Endothelial cell of umbilical vein (primary cell): ENCODE data around the gene VIPR2. TPM values are rescaled to one million over a fixed set of nuclear protein-coding genes. Genes with fewer than 3 reads are reported as not detected.

Experiments
- BruUV-seq: library from RNA; stranded (reverse); fragments of 400-500 nt; replicated peaks from 2 replicates; lab custom pipeline; 2021; lab: Mats Ljungman, UMichigan
- CTCF ChIA-PET: fragments of 300-600, 350-600 bp; sonication (Branson Sonifier 250); formaldehyde crosslinking; loops from one replicate; lab custom pipeline; 2021; ENCODE audit warnings: antibody characterized with exemption, inconsistent platforms; lab: Charles Lee
- POLR2A ChIA-PET: fragments of 300-600, 350-600 bp; sonication (Branson Sonifier 250); formaldehyde crosslinking; loops from one replicate; lab custom pipeline; 2021; ENCODE audit warnings: antibody characterized with exemption, inconsistent platforms; lab: Charles Lee
- DNase-seq: peaks from one replicate; pipeline ENCODE4 v3.0.0-alpha.2; 2011; ENCODE audit warnings: low read depth, low spot score
- FAIRE-seq: peaks from 2 replicates; lab custom pipeline; 2011; peaks lifted over from hg19 to GRCh38; lab: Jason Lieb, UNC
- H2AFZ ChIP-seq: 2 replicates; pipeline ENCODE4 v1.6.0; 2012; ENCODE audit warnings: low read depth, low read length, control low read depth, inconsistent platforms
- H3K27ac ChIP-seq: 2 replicates; pipeline ENCODE4 v1.5.1; 2011; ENCODE audit warnings: low read depth, mild to moderate bottlenecking, control low read depth, low read length, moderate library complexity; ENCODE audit not compliant: insufficient read depth
- H3K27me3 ChIP-seq, 2 experiments: 2 replicates each; pipeline versions ENCODE4 v1.6.0 to v1.6.1; 2011; ENCODE audit warnings: low read length in 2 of 2, mixed read lengths in 1 of 2; ENCODE audit not compliant: control insufficient read depth in 2 of 2, insufficient read depth in 2 of 2
- H3K36me3 ChIP-seq, 2 experiments: 2 replicates in 1 of 2; 3 replicates in 1 of 2; pipeline ENCODE4 v1.5.1; 2011; ENCODE audit warnings: low read length in 2 of 2, mild to moderate bottlenecking in 1 of 2, moderate library complexity in 1 of 2; ENCODE audit not compliant: control insufficient read depth in 2 of 2, insufficient read depth in 2 of 2; ENCODE audit errors: extremely low read depth in 1 of 2
- H3K4me1 ChIP-seq: 3 replicates; pipeline ENCODE4 v1.5.1; 2011; ENCODE audit warnings: mild to moderate bottlenecking, low read length; ENCODE audit not compliant: control insufficient read depth, insufficient read depth; ENCODE audit errors: extremely low read depth
- H3K4me2 ChIP-seq: 2 replicates; pipeline ENCODE4 v1.6.1; 2011; ENCODE audit warnings: low read length, control low read depth, mixed read lengths; ENCODE audit not compliant: insufficient read depth
- H3K4me3 ChIP-seq, 3 experiments: fragments of 200-600 bp in 1 of 3; sonication (generic), shearing (Covaris generic) in 1 of 3; replicated peaks in 1 of 3; 2 replicates each; pipeline ENCODE4 v1.5.1; 2011 to 2016; ENCODE audit warnings: control low read depth in 3 of 3, low read length in 3 of 3, mild to moderate bottlenecking in 2 of 3, inconsistent platforms in 1 of 3, low read depth in 1 of 3, moderate library complexity in 1 of 3; ENCODE audit not compliant: insufficient read depth in 1 of 3
- H3K79me2 ChIP-seq: 2 replicates; pipeline ENCODE4 v1.6.0; 2012; ENCODE audit warnings: low read length, inconsistent platforms; ENCODE audit not compliant: control insufficient read depth, insufficient read depth
- H3K9ac ChIP-seq: replicated peaks from 2 replicates; pipeline ENCODE3; 2011; ENCODE audit warnings: low read length, control low read depth; ENCODE audit not compliant: insufficient read depth; ENCODE audit errors: extremely low read depth
- H3K9me1 ChIP-seq: replicated peaks from 3 replicates; pipeline ENCODE4 v1.6.0; 2011; ENCODE audit warnings: mild to moderate bottlenecking, low read length; ENCODE audit not compliant: control insufficient read depth, insufficient read depth; ENCODE audit errors: extremely low read depth
- H3K9me3 ChIP-seq: replicated peaks from 2 replicates; pipeline ENCODE4 v1.5.1; 2012; ENCODE audit warnings: low read length, inconsistent platforms; ENCODE audit not compliant: control insufficient read depth, insufficient read depth
- H4K20me1 ChIP-seq: replicated peaks from 2 replicates; pipeline ENCODE3; 2011; ENCODE audit warnings: mild to moderate bottlenecking, low read length; ENCODE audit not compliant: control insufficient read depth, insufficient read depth; ENCODE audit errors: extremely low read depth
- CTCF ChIP-seq, 2 donors: IDR thresholded peaks; 1 replicate in 1 of 2; 2 replicates in 1 of 2; pipeline ENCODE4 v1.5.1; 2011; ENCODE audit warnings: low read length in 2 of 2, mild to moderate bottlenecking in 2 of 2, moderate library complexity in 2 of 2, control low read depth in 1 of 2, inconsistent platforms in 1 of 2, low read depth in 1 of 2; ENCODE audit not compliant: insufficient read depth in 1 of 2; ENCODE audit errors: extremely low read depth in 1 of 2
- EZH2 ChIP-seq: IDR thresholded peaks from 2 replicates; pipeline ENCODE4 v1.6.1; 2012; ENCODE audit warnings: borderline replicate concordance, low read depth, mild to moderate bottlenecking, moderate library complexity, low read length, inconsistent platforms; ENCODE audit not compliant: severe bottlenecking
- FOS ChIP-seq: IDR thresholded peaks from 2 replicates; pipeline ENCODE4 v1.6.1; 2011; ENCODE audit warnings: mild to moderate bottlenecking, low read length, moderate library complexity, borderline replicate concordance; ENCODE audit not compliant: insufficient read depth
- GATA2 ChIP-seq: IDR thresholded peaks from 2 replicates; pipeline ENCODE4 v1.7.0; 2011; ENCODE audit warnings: low read depth, mild to moderate bottlenecking, moderate library complexity, mixed read lengths, low read length; ENCODE audit not compliant: insufficient read length, insufficient read depth
- JUN ChIP-seq: IDR thresholded peaks from 2 replicates; pipeline ENCODE4 v1.6.1; 2011; ENCODE audit warnings: borderline replicate concordance, low read depth; ENCODE audit not compliant: insufficient read length, insufficient read depth
- MAX ChIP-seq: IDR thresholded peaks from 2 replicates; pipeline ENCODE4 v1.6.1; 2011; ENCODE audit not compliant: insufficient read depth, insufficient read length
- MYC ChIP-seq: IDR thresholded peaks from one replicate; pipeline ENCODE4 v1.6.1; 2011; ENCODE audit warnings: mild to moderate bottlenecking, low read depth, low read length
- POLR2A ChIP-seq: IDR thresholded peaks from 2 replicates; pipeline ENCODE4 v1.6.1; 2012; ENCODE audit warnings: low read depth, mild to moderate bottlenecking, control low read depth, low read length
- POLR2AphosphoS5 ChIP-seq: IDR thresholded peaks from 2 replicates; pipeline ENCODE4 v1.6.1; 2012; ENCODE audit warnings: low read depth, mild to moderate bottlenecking, control low read depth, low read length, moderate library complexity; ENCODE audit not compliant: insufficient read depth
- dilution Hi-C: fragments of 300-500 bp; cut with MboI; formaldehyde crosslinking; loops from one replicate; pipeline ENCODE4 v1.15.0; 2019; ENCODE audit warnings: low sequenced_read_pairs; ENCODE audit not compliant: extremely low pct_ligation_motif_present
- intact Hi-C: fragments of 100-400 bp; cut with micrococcal nuclease; formaldehyde crosslinking; loops from one replicate; pipeline ENCODE4 v1.10.0; 2022
- polyA plus RNA-seq, 4 experiments: library from polyadenylated mRNA; depleted of rRNA in 3 of 4; stranded (reverse) in 3 of 4; unstranded in 1 of 4; fragments of >200 nt; gene quantifications; 2 replicates each; pipeline versions ENCODE4 v1.2.1 to v1.2.3, GENCODE V29; 2011 to 2012; ENCODE audit warnings: missing spikeins in 1 of 4
- total RNA-seq: library from RNA; stranded (reverse); gene quantifications from 2 replicates; pipeline ENCODE4 v1.2.3, GENCODE V29; 2021

VIPR2 gene
- total and polyA plus RNA-seq, 2 donors (not counting 3 experiments of a cell fraction or from before 2014, with no cell fraction given) = not detected

- Histone ChIP-seq H3K4me1 (no peaks in the 10 kb centered on the region), H3K9me1 (no peaks in the 10 kb centered on the region), H3K9ac (no peak overlapping the region), H3K27ac (no peak overlapping the region), H4K20me1 (no peaks in the 10 kb centered on the region), H3K27me3 (no peaks in the 10 kb centered on the region), H2AFZ (no peak overlapping the region), H3K36me3 (no peaks in the 10 kb centered on the region), H3K79me2 (no peaks in the 10 kb centered on the region), H3K4me2 (no peak overlapping the region), H3K9me3 (peaks cover 2% of the 10 kb centered on the region), H3K4me3 (no peak overlapping the region)
- POLR2A ChIA-PET = no interaction called here
- TF ChIP-seq EZH2 (no peak), POLR2AphosphoS5 (no peak), POLR2A (no peak), MYC (no peak), GATA2 (no peak), CTCF (IDR thresholded peaks at IDR 0.05; ENCODE audit: extremely low read depth in 1 of 2, insufficient read depth in 1 of 2, low read depth in 1 of 2, low read length in 2 of 2) (no peak), JUN (no peak), MAX (no peak), FOS (no peak)
- no peak for FAIRE-seq
- dilution Hi-C loops (no loop called here), intact Hi-C loops (no loop called here)
- CTCF ChIA-PET = no interaction called here
- DNase-seq = no peak
- no TSS peak for BruUV-seq
Measured at GRCh38 chr7:159057647-159058046, 87.0 kb downstream of the VIPR2 start.
